GM21515 (cell line): Measurements from ENCODE around the gene FILIP1.

ENCODE experiments used
- ATAC-seq: cut with Tn5 transposase; IDR thresholded peaks from one replicate; pipeline ENCODE4 v1.9.1; 2021; ENCODE audit not compliant: unreplicated experiment

Gene FILIP1

GRCh38 chr6:75302280-75302679 is 191.3 kb downstream of the FILIP1 start:
- no peak for ATAC-seq

GRCh38 chr6:75301537-75301936 is 192.1 kb downstream of the FILIP1 start:
- ATAC-seq, result no peak

- no peak for ATAC-seq
Measured at GRCh38 chr6:75301088-75301487, 192.5 kb downstream of the FILIP1 start.

DNA sequence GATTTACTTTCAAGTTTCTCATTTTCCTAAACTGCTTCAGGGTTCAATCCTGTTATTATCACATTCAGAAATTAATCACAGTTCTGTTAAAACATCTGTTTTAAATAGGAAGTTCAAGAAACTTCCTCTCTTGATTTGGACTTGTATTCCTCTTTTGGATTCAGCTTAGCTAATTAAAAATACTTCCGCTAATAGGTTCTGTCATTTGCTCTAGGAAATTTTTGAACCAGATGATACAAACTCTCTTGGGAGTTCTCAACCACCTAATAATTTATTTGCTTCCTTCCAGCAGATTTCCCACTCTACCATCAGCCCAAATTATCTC is 193.1 kb downstream of the FILIP1 start:
- no peak for ATAC-seq

- no peak for ATAC-seq
Measured at GRCh38 chr6:75299801-75300530, 193.6 kb downstream of the FILIP1 start.

- ATAC-seq, result peak; percentile 75
Measured at GRCh38 chr6:75296811-75297779, 196.5 kb downstream of the FILIP1 start.

DNA sequence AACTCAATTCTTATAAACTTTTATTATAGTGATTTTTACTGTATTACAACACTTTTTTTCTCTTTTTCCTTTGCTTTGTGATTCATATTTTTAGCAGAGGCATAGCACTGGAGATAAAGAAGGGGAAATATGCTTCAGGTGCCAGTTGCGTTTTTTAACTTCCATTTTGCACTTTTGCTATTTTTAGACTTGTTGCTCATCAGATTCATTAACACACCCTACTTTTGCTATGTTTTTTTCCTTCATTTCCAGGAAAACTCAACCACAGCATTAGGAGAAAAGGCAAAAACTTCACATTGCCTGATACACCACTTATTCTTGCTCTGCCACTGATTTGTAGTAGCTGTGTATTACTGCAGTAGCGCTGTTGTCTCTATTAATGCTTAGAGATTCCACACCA is 201.0 kb downstream of the FILIP1 start:
- ATAC-seq, result no peak

DNA sequence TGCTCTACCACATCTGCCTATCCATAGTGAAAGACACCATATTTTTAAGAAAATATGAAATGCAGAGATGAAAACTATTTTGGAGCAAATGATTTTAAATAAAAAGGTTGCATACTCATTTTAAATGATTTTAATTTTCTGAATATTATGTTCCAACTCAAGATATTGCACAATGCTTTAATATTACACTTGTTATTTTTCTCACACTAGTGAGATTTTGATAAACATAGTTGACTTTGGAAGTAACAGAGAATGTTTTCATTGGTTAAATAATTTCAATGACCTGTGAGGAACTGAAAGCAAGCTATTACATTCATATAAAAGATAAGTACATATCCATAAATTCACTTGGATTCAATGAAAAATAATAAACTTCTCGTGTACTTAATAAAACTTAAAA is 201.9 kb downstream of the FILIP1 start:
- no peak for ATAC-seq

GRCh38 chr6:75291331-75291730 is 202.3 kb downstream of the FILIP1 start:
- ATAC-seq, result no peak

GRCh38 chr6:75290136-75290945 is 203.3 kb downstream of the FILIP1 start:
- ATAC-seq, result no peak

GRCh38 chr6:75288023-75288422 is 205.6 kb downstream of the FILIP1 start:
- ATAC-seq, result no peak

DNA sequence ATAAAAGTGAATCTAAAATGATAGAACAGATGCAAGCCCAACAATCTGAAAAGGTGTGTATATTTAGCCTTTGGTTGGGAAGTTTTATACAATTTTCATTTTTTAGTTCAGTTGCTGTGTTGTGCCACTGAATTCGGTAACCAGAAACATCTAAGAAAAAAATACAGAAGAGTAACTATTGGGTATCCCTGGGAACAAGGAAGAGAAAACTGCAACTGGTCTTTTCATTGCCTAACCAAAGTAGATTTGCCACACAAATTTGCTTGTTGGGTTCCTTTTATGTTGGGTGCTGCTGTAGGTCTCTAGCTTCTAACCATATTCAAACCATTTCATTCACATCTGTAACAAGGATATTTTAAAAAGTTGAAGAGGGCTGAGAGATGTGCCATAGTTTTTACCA is 206.2 kb downstream of the FILIP1 start:
- no peak for ATAC-seq

- ATAC-seq, result no peak
Measured at GRCh38 chr6:75286955-75287354, 206.6 kb downstream of the FILIP1 start.

DNA sequence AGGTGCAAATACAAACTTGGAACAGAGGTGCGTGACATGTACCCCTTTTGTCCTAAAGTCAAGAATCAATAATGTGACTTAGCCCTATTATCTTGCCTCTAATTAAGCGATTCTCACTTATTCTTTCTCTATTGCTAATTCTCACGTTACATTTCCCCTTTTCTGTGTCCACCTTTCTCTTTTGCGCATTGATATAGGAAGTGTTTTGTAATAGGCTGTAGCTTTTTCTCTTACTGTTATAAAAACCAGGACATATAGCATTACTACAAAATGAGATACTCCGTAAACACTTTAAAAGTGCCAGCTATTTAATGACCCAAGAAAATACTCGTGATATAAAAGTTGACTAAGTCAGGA is 208.3 kb downstream of the FILIP1 start:
- ATAC-seq, result peak; percentile 10

DNA sequence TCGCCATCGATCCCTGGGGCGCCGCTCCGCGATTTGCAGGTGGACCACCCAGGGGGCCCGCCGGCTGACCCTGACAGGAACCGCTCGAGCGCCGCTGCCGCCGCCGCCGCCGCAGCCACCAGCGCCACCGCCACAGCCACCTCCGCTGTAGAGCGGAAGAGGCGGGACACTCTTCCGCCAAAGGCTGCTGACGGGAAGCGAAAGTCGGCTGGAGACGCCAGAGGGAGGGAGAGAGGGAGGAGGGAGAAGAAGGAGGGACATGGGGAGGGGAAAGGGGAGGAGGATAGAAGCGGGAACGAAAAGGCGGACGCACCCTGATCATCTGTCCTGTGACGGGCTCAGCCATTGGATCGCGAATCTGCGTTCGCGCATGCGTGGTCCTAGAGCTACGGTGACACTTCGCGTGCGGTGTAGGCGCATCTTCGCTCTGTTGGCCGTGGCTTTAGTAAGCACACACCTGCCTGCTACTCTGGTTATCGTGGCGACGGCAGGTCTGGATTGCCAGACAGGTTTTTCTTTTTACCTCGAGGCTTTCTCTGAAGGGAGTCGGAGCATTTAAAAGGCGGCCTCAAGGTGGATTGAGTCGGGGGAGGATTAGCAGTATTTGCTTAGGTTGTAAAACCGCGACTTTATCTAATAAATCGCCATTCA is 208.8 kb downstream of the FILIP1 start, which contains the start of gene TMEM30A:
Gene TMEM30A (minus strand): TSS at position 161 of the 651 bp plus-strand sequence. CDS start 154 bp downstream, at position 7.
- peak; percentile 86 for ATAC-seq

GRCh38 chr6:75283907-75284631 is 209.5 kb downstream of the FILIP1 start:
- peak; percentile 23 for ATAC-seq

DNA sequence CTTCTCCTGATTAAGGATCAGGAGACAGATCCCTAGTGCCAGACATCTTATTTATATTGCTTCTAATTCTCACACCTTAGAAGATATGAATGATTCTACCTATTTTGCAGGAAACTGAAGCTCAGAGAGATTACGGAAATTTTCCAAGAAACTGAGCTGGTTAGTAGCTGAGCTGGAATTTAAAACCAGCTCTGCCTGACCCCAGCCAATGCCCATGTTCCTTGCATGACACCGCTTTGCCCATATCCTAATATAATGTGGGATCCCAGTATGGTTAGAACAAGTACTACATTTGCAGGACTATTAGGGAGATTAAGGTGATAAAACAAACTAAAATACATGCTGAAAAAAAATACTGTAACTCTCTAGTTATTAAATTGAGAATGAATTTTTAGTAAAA is 210.9 kb downstream of the FILIP1 start:
- ATAC-seq, result no peak

GRCh38 chr6:75281653-75282052 is 211.9 kb downstream of the FILIP1 start:
- no peak for ATAC-seq

DNA sequence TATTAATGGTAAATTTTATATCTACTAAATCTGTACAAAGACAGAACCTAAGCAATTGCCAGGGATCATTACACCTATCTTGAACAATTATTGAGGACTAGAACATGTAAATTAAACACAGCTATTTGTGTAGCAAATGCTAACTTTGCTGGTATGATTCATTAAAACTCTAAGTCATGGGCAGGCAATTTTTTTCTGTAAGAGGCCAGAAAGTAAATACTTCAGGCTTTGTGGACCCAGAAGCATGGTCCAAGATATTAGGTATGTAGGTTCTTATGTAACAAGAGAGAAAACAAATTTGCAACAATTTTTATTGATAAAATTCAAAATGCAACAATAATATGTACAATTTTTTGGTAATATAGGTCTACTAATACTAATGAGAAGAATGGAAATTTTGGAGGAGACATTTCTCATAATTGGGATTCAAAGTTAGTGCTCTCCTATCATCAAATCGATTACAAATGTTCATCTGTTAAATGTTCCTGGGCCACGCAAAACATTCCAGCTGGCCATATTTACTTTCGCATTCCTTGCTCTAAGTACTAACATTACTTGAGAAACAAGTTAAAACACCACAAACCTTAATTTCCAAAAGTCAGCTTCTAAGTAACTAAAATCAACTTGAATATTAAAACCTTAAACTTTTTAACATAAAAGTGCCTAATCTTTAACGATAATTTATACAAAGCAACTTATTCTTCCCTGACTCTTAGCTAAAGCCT is 213.3 kb downstream of the FILIP1 start:
- ATAC-seq, result no peak
